ENCODE results near the gene HADHB.
"Not testable (repeated sequence)": the region's sequence is repeated elsewhere in the genome, so short reads cannot be mapped to it uniquely, and the experiment has no call there.

HADHB gene

GRCh38 chr2:26285931-26286330 is 41.2 kb downstream of the HADHB start:
- no peak overlapping the region for H3K27ac ChIP-seq
- DNase-seq (ENCODE audit: low read depth, low spot score) = no peak

- DNase-seq (ENCODE audit: low read depth, low spot score) = no peak
- H3K27ac ChIP-seq = no peak overlapping the region
Observed at GRCh38 chr2:26290001-26290400, 45.3 kb downstream of the HADHB start.

GRCh38 chr2:26292646-26293045 is 47.9 kb downstream of the HADHB start:
- peak overlapping the region; percentile 75 for H3K27ac ChIP-seq
- peak; percentile 87 for DNase-seq (ENCODE audit: low read depth, low spot score)

- no peak for DNase-seq (ENCODE audit: low read depth, low spot score)
Observed at GRCh38 chr2:26295511-26295910, 50.8 kb downstream of the HADHB start.

GRCh38 chr2:26297061-26297460 is 52.3 kb downstream of the HADHB start:
- no peak overlapping the region for H3K27ac ChIP-seq
- DNase-seq (ENCODE audit: low read depth, low spot score) = no peak

More at GRCh38 chr2:26295511-26295910, 50.8 kb downstream of the HADHB start:
- no peak overlapping the region for H3K27ac ChIP-seq

- no peak for DNase-seq (ENCODE audit: low read depth, low spot score)
- peak overlapping the region; percentile 85 for H3K27ac ChIP-seq
Observed at GRCh38 chr2:26298286-26298637, 53.5 kb downstream of the HADHB start.

GRCh38 chr2:26298638-26299393 is 54.1 kb downstream of the HADHB start:
- H3K27ac ChIP-seq = peak overlapping the region; percentile 85
- no peak for DNase-seq (ENCODE audit: low read depth, low spot score)

- no peak for DNase-seq (ENCODE audit: low read depth, low spot score)
Observed at GRCh38 chr2:26299471-26300101, 54.8 kb downstream of the HADHB start.

GRCh38 chr2:26300234-26300925 is 55.6 kb downstream of the HADHB start:
- peak overlapping the region; percentile 85 for H3K27ac ChIP-seq
- no peak for DNase-seq (ENCODE audit: low read depth, low spot score)

More at GRCh38 chr2:26299471-26300101, 54.8 kb downstream of the HADHB start:
- H3K27ac ChIP-seq = peak overlapping the region; percentile 85

- H3K27ac ChIP-seq = peak overlapping the region; percentile 53
- DNase-seq (ENCODE audit: low read depth, low spot score) = no peak
Observed at GRCh38 chr2:26302846-26303245, 58.1 kb downstream of the HADHB start.

- H3K27ac ChIP-seq = peak overlapping the region; percentile 6
- DNase-seq (ENCODE audit: low read depth, low spot score) = not testable (repeated sequence)
Observed at GRCh38 chr2:26305094-26305493, 60.4 kb downstream of the HADHB start.

GRCh38 chr2:26305540-26305939 is 60.8 kb downstream of the HADHB start:
- peak overlapping the region; percentile 6 for H3K27ac ChIP-seq
- no peak for DNase-seq (ENCODE audit: low read depth, low spot score)

- no peak overlapping the region for H3K27ac ChIP-seq
- DNase-seq (ENCODE audit: low read depth, low spot score) = no peak
Observed at GRCh38 chr2:26309921-26310320, 65.2 kb downstream of the HADHB start.

GRCh38 chr2:26312471-26312870 is 67.7 kb downstream of the HADHB start:
- no peak for DNase-seq (ENCODE audit: low read depth, low spot score)
- H3K27ac ChIP-seq = no peak overlapping the region

GRCh38 chr2:26313446-26313845 is 68.7 kb downstream of the HADHB start:
- H3K27ac ChIP-seq = no peak overlapping the region
- DNase-seq (ENCODE audit: low read depth, low spot score) = no peak

- no peak overlapping the region for H3K27ac ChIP-seq
- DNase-seq (ENCODE audit: low read depth, low spot score) = no peak
Observed at GRCh38 chr2:26314243-26314642, 69.5 kb downstream of the HADHB start.

GRCh38 chr2:26316041-26316440 is 71.3 kb downstream of the HADHB start:
- no peak overlapping the region for H3K27ac ChIP-seq
- DNase-seq (ENCODE audit: low read depth, low spot score) = no peak

GRCh38 chr2:26316845-26317244 is 72.1 kb downstream of the HADHB start:
- DNase-seq (ENCODE audit: low read depth, low spot score) = no peak
- H3K27ac ChIP-seq = no peak overlapping the region

- no peak for DNase-seq (ENCODE audit: low read depth, low spot score)
- no peak overlapping the region for H3K27ac ChIP-seq
Observed at GRCh38 chr2:26317377-26318105, 72.8 kb downstream of the HADHB start.

GRCh38 chr2:26318950-26319349 is 74.2 kb downstream of the HADHB start:
- no peak for DNase-seq (ENCODE audit: low read depth, low spot score)
- no peak overlapping the region for H3K27ac ChIP-seq

GRCh38 chr2:26324479-26324878 is 79.7 kb downstream of the HADHB start:
- not testable (repeated sequence) for H3K27ac ChIP-seq; DNase-seq (ENCODE audit: low read depth, low spot score)
